Mesenchymal stem cell (in vitro differentiated cells and primary cell): Measurements from ENCODE around the gene VAX1.

Experiments
- DNase-seq: peaks from one replicate; pipeline ENCODE4 v3.0.0-alpha.2; 2013
- H2AFZ ChIP-seq: one replicate; pipeline ENCODE4 v1.6.1; 2013; ENCODE audit warnings: low read depth, mild to moderate bottlenecking, control low read depth, inconsistent platforms, low read length, moderate library complexity
- H2AK5ac ChIP-seq: 2 replicates; pipeline ENCODE4 v1.6.1; 2013; ENCODE audit warnings: low read length, moderate library complexity, mild to moderate bottlenecking, inconsistent platforms; ENCODE audit not compliant: severe bottlenecking
- H2BK120ac ChIP-seq: one replicate; pipeline ENCODE4 v1.6.1; 2013; ENCODE audit warnings: low read depth, mild to moderate bottlenecking, inconsistent platforms, low read length, moderate library complexity
- H2BK12ac ChIP-seq, 2 experiments: one replicate each; pipeline ENCODE4 v1.6.1; 2013; ENCODE audit warnings: inconsistent platforms in 2 of 2, low read length in 2 of 2, mild to moderate bottlenecking in 2 of 2, moderate library complexity in 2 of 2, control low read depth in 1 of 2
- H2BK15ac ChIP-seq: one replicate; pipeline ENCODE4 v1.6.1; 2013; ENCODE audit warnings: mild to moderate bottlenecking, low read depth, inconsistent platforms; ENCODE audit not compliant: poor library complexity, severe bottlenecking
- H2BK5ac ChIP-seq: 2 replicates; pipeline ENCODE4 v1.6.1; 2013; ENCODE audit warnings: low read depth, mild to moderate bottlenecking, low read length, control low read depth, inconsistent platforms; ENCODE audit not compliant: poor library complexity, severe bottlenecking
- H3K14ac ChIP-seq, 2 experiments: one replicate each; pipeline ENCODE4 v1.6.1; 2013; ENCODE audit warnings: inconsistent platforms in 2 of 2, low read length in 2 of 2, control low read depth in 1 of 2, mild to moderate bottlenecking in 1 of 2, moderate library complexity in 1 of 2
- H3K18ac ChIP-seq, 2 experiments: one replicate each; pipeline ENCODE4 v1.6.1; 2013; ENCODE audit warnings: inconsistent platforms in 2 of 2, low read length in 2 of 2, control low read depth in 1 of 2, low read depth in 1 of 2, mild to moderate bottlenecking in 1 of 2
- H3K23ac ChIP-seq, 2 experiments: one replicate each; pipeline ENCODE4 v1.6.1; 2013; ENCODE audit warnings: inconsistent platforms in 2 of 2, low read length in 2 of 2, mild to moderate bottlenecking in 2 of 2, moderate library complexity in 2 of 2, control low read depth in 1 of 2
- H3K27ac ChIP-seq: 2 replicates; pipeline ENCODE4 v1.5.1; 2013; ENCODE audit warnings: mild to moderate bottlenecking, moderate library complexity, low read length, control low read depth, inconsistent platforms; ENCODE audit not compliant: poor library complexity, severe bottlenecking
- H3K27me3 ChIP-seq, 2 experiments: 2 replicates each; pipeline versions ENCODE4 v1.6.1 to v1.7.0; 2013; ENCODE audit warnings: low read length in 2 of 2, mild to moderate bottlenecking in 2 of 2, moderate library complexity in 2 of 2, control low read depth in 1 of 2, inconsistent platforms in 1 of 2; ENCODE audit not compliant: control insufficient read depth in 1 of 2, insufficient read depth in 1 of 2
- H3K36me3 ChIP-seq, 2 experiments: 2 replicates each; pipeline versions ENCODE4 v1.6.1 to v1.7.0; 2013; ENCODE audit warnings: low read length in 2 of 2, control low read depth in 1 of 2, inconsistent platforms in 1 of 2, low read depth in 1 of 2, mild to moderate bottlenecking in 1 of 2; ENCODE audit not compliant: insufficient read depth in 2 of 2, control insufficient read depth in 1 of 2
- H3K4ac ChIP-seq, 2 experiments: one replicate each; pipeline ENCODE4 v1.6.1; 2013; ENCODE audit warnings: inconsistent platforms in 2 of 2, low read length in 2 of 2, mild to moderate bottlenecking in 2 of 2, moderate library complexity in 2 of 2, control low read depth in 1 of 2, low read depth in 1 of 2
- H3K4me1 ChIP-seq: 2 replicates; pipeline ENCODE4 v1.6.1; 2013; ENCODE audit warnings: low read depth, low read length, control low read depth; ENCODE audit not compliant: control insufficient read depth, insufficient read depth
- H3K4me2 ChIP-seq: 2 replicates; pipeline ENCODE4 v1.6.1; 2013; ENCODE audit warnings: low read length, mild to moderate bottlenecking, inconsistent platforms; ENCODE audit not compliant: poor library complexity, severe bottlenecking
- H3K4me3 ChIP-seq, 2 experiments: 2 replicates each; pipeline versions ENCODE4 v1.5.1 to v1.7.0; 2013; ENCODE audit warnings: low read length in 2 of 2, mild to moderate bottlenecking in 2 of 2, control low read depth in 1 of 2, low read depth in 1 of 2; ENCODE audit not compliant: insufficient read depth in 1 of 2
- H3K79me1 ChIP-seq: replicated peaks from 2 replicates; pipeline ENCODE4 v1.6.1; 2013; ENCODE audit warnings: mild to moderate bottlenecking, control low read depth, low read length, inconsistent platforms; ENCODE audit not compliant: poor library complexity, severe bottlenecking
- H3K9ac ChIP-seq: 2 replicates; pipeline ENCODE4 v1.7.0; 2013; ENCODE audit warnings: mild to moderate bottlenecking, low read length, moderate library complexity
- H3K9me3 ChIP-seq: 2 replicates; pipeline ENCODE4 v1.7.0; 2013; ENCODE audit warnings: mild to moderate bottlenecking, low read length; ENCODE audit not compliant: control insufficient read depth
- H4K8ac ChIP-seq: one replicate; pipeline ENCODE4 v1.6.1; 2013; ENCODE audit warnings: inconsistent platforms, mild to moderate bottlenecking, low read length, moderate library complexity
- H4K91ac ChIP-seq: one replicate; pipeline ENCODE4 v1.6.1; 2013; ENCODE audit warnings: mild to moderate bottlenecking, low read length, inconsistent platforms
- WGBS: methylation state at CpG from one replicate; pipeline ENCODE4 v1.1.7; 2013; ENCODE audit warnings: mixed read lengths; 5-methylcytosine and 5-hydroxymethylcytosine counted together

The VAX1 gene

DNA sequence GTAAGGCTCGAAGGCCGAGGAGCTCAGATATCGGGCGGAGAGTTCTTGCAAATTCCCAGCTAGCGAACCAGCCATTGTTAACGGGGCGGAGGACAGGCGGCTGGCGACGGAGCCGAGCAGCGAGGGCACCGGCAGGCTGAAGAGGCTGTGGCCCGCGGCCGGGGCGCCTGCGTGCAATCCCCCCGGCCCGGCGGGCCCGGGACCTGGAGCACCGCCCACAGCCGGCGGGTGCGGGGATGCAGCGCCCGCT, 4.1 kb downstream of the VAX1 start:
- no peak overlapping the region for H3K9ac ChIP-seq
- H3K18ac ChIP-seq, result no peak overlapping the region
- no peaks in the 10 kb centered on the region for H3K36me3 ChIP-seq
- DNase-seq, result no peak
- 3% methylated on average over 25 of the region's 28 CpGs for WGBS
- H3K4ac ChIP-seq, result no peak overlapping the region
- H3K9me3 ChIP-seq, result no peaks in the 10 kb centered on the region
- H4K91ac ChIP-seq, result no peak overlapping the region
- no peak overlapping the region for H2BK5ac ChIP-seq
- H2AK5ac ChIP-seq, result no peak overlapping the region
- no peak overlapping the region for H2BK15ac ChIP-seq
- peaks cover 41% of the 10 kb centered on the region for H3K4me1 ChIP-seq
- H3K23ac ChIP-seq, result no peak overlapping the region
- H3K4me3 ChIP-seq, result peak overlapping the region in 1 of 2 experiments; percentile 46
- H4K8ac ChIP-seq, result no peak overlapping the region
- H3K27ac ChIP-seq, result no peak overlapping the region
- H2BK12ac ChIP-seq, result no peak overlapping the region
- H3K79me1 ChIP-seq, result no peaks in the 10 kb centered on the region
- H3K27me3 ChIP-seq, result peaks cover 92 to 98% of the 10 kb centered on the region in 2 experiments
- H2AFZ ChIP-seq, result no peak overlapping the region
- H2BK120ac ChIP-seq, result no peak overlapping the region
- no peak overlapping the region for H3K14ac ChIP-seq
- H3K4me2 ChIP-seq, result peak overlapping the region; percentile 74

DNA sequence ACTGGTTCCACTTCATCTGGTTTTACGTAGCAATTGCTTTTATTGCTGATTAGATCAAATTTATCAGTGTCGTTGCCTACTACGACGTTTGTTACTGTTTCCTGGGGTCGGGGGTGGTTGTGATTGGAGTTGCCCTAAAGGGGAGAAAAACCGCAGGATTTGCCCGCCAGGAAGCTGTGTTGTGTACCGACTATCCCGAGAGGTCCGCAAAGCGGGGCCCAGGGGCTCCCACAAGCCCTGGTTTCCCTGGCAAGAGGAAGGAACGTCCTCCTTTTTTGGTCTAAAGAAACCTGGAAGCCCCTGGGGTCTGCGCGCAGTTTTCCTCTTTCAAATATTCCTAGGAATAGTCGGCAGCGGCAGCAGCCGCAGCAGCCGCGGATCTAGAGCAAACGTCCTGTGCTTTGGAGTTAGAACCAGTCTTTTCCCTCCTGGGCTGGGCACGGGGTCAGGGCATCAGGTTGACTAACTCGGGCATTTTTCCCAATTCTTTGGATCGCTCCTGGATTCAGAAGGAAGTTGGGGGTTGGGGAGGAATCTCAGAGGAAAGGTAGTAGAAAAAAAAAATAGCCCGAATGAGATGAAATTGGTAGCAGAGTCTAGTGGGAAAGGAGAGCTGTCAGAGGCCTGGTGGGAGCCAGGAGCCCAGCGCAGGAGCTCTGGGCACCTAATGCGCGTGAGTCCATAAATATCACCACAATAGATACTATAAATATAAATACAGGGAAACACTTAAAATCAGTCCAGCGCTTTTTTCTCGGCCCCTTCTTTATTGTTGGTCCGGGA, 4.6 kb downstream of the VAX1 start:
- Histone ChIP-seq H3K18ac (no peak overlapping the region), H3K27me3 (peaks cover 92 to 98% of the 10 kb centered on the region in 2 experiments), H3K4me2 (peak overlapping the region; percentile 74), H2BK12ac (no peak overlapping the region), H2AFZ (no peak overlapping the region), H2AK5ac (no peak overlapping the region), H3K4me1 (peaks cover 41% of the 10 kb centered on the region), H2BK15ac (no peak overlapping the region), H3K4me3 (peak overlapping the region in 1 of 2 experiments; percentile 28), H3K9me3 (no peaks in the 10 kb centered on the region), H3K23ac (no peak overlapping the region), H3K4ac (no peak overlapping the region), H2BK5ac (no peak overlapping the region), H3K27ac (no peak overlapping the region), H4K8ac (no peak overlapping the region), H3K14ac (no peak overlapping the region), H2BK120ac (no peak overlapping the region), H4K91ac (no peak overlapping the region), H3K36me3 (no peaks in the 10 kb centered on the region), H3K9ac (no peak overlapping the region), H3K79me1 (no peaks in the 10 kb centered on the region)
- no peak for DNase-seq
- 4% methylated on average over 27 of the region's 30 CpGs for WGBS

DNA sequence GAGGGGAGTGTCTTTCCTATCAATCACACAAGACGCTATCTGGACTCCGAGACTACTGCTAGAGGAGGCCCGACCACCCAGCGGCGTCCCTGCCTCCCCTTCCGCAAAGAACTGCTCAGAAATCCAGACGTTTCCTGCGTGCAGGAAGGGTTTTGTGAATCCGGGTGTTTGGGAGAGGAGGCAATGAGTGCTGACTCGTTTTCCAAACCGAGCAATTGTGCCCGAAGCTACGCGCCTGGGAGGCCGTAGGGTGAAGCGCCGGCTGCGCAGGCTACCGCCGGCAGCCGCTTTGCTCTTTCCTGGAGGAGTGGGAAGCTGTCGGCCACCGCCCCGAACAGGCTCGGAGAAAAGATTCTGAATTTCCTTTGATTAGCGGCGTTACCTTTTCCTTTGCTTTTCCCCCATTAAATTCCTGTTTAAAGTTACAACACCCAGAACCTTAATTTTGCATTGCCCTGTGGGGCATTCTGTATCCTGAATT, 5.3 kb downstream of the VAX1 start:
- Histone ChIP-seq H3K4ac (no peak overlapping the region), H3K14ac (no peak overlapping the region), H3K36me3 (no peaks in the 10 kb centered on the region), H2BK5ac (no peak overlapping the region), H2AFZ (no peak overlapping the region), H3K27ac (no peak overlapping the region), H2BK120ac (no peak overlapping the region), H4K8ac (no peak overlapping the region), H2BK12ac (no peak overlapping the region), H3K18ac (no peak overlapping the region), H3K4me1 (peaks cover 37% of the 10 kb centered on the region), H3K27me3 (peaks cover 87 to 97% of the 10 kb centered on the region in 2 experiments), H3K4me2 (peak overlapping the region; percentile 4), H3K23ac (peak overlapping the region in 1 of 2 experiments; percentile 1), H3K9me3 (no peaks in the 10 kb centered on the region), H2BK15ac (no peak overlapping the region), H4K91ac (no peak overlapping the region), H2AK5ac (no peak overlapping the region), H3K4me3 (peak overlapping the region; percentile 22 to 37), H3K9ac (no peak overlapping the region), H3K79me1 (no peaks in the 10 kb centered on the region)
- no peak for DNase-seq
- WGBS, result 2% methylated on average over 25 of the region's 27 CpGs

DNA sequence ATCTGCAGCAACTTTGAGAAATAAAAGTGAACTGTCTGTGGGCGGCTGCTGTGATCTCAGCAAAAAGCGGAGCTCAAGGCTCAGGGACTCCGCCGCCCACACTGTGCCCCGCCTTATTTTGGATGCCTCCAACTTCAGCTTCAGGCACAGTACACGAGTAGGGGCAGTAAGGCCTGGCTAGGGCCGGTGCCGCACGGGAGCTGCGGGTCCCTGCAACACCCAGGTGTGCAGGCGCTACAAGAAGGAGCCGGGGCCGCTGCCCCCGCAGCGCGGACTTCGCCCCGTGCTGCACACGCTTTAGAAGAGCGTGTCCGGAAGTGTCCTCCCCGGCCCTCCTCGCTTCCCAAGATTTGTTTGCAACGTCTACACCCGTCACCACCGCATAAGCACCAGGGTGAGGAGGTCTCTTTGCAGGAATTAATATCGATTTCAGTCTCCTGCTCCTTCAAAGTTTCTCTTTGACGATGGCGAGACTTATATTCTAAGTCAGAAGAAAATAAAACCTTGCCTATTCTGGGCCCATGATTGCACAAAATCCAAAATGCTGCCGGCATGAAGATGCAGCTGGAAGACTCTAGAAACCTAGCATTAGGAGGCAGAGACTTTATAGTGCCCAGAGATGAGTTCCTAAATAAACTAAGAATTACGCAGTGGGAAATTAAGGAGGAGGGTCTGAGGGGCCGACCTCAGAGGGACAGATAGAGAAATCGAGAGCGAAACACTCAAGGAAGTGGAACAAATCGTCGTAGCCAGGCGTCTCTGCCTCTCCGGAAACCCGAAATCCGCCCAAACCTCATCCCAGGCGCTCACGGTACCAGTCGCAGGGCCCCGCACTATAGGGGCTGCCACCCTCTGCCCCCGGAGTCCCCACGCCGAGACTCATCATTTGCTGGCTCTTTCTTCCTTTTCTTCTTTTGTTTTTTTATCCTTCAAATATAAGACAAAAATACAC, 6.4 kb downstream of the VAX1 start:
- Histone ChIP-seq H2AFZ (no peak overlapping the region), H2AK5ac (no peak overlapping the region), H4K91ac (no peak overlapping the region), H3K27ac (no peak overlapping the region), H4K8ac (no peak overlapping the region), H3K4me3 (peak overlapping the region in 1 of 2 experiments; percentile 70), H2BK120ac (no peak overlapping the region), H3K14ac (no peak overlapping the region), H3K36me3 (no peaks in the 10 kb centered on the region), H3K23ac (no peak overlapping the region), H3K4me2 (peak overlapping the region; percentile 10), H2BK5ac (no peak overlapping the region), H2BK12ac (no peak overlapping the region), H3K79me1 (no peaks in the 10 kb centered on the region), H3K9me3 (no peaks in the 10 kb centered on the region), H3K27me3 (peaks cover 86 to 95% of the 10 kb centered on the region in 2 experiments), H3K9ac (no peak overlapping the region), H3K4ac (no peak overlapping the region), H3K18ac (no peak overlapping the region), H3K4me1 (peaks cover 25% of the 10 kb centered on the region), H2BK15ac (no peak overlapping the region)
- DNase-seq, result no peak
- WGBS, result 9% methylated on average over 47 of the region's 47 CpGs
